HS-27A (cell line): ENCODE data around the gene RARA.
"Not testable (repeated sequence)": the region's sequence is repeated elsewhere in the genome, so short reads cannot be mapped to it uniquely, and the experiment has no call there.

Experiments
- DNase-seq: peaks from one replicate; pipeline ENCODE4 v3.0.0-alpha.2; 2012; ENCODE audit warnings: low read depth, missing footprints

Gene RARA

DNA sequence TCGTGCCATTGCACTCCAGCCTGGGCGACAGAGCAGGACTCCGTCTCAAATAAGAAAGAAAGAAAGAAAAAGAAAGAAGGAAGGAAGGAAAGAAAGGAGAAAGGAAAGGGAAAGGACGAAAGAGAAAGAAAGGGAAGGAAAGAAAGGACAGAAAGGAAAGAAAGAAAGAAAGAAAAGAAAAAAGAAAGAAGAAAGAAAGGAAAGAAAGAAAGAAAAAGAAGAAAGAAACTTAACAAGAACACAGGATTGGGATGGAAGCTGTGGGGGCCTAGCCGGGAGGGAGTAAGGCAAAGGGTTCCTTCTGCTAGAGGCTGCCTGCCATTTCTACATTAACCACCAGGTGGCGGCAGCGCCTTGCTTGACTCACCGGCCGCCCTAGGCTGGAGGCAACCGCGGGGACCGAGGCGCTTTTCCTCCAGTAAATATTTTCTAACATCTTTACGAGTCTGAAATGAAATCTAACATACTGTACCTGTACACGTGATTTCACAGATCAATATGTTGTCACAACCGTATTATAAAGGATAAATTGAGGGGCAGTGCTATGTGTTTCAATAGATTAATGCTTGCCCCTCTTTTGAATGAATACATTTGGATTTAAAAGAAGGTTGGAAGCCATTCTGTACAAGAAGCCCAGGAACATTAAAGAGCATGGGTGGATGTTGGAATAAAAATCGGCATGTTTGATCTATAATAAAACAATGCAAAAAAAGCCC lies 49.5 kb downstream of the RARA start:
- DNase-seq: no peak

DNA sequence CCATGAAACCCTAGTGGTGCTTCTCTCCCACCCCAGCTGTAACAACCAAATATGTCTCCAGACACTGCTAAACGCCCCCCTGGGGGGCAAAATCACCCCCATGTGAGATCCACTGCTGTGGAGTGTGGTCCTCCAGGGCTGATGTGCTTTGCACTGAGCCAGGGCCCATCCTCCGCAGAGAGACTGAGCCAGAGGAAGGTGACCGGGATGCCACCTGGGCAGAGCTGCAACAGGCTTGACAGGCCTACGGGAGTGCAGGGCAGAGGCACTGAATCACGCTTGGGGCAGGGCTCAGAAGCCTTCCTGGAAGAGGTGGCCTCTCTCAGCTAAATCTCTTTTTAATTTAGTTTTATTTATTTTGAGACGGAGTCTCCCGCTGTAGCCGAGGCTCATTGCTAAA lies 51.1 kb downstream of the RARA start:
- DNase-seq: no peak

DNA sequence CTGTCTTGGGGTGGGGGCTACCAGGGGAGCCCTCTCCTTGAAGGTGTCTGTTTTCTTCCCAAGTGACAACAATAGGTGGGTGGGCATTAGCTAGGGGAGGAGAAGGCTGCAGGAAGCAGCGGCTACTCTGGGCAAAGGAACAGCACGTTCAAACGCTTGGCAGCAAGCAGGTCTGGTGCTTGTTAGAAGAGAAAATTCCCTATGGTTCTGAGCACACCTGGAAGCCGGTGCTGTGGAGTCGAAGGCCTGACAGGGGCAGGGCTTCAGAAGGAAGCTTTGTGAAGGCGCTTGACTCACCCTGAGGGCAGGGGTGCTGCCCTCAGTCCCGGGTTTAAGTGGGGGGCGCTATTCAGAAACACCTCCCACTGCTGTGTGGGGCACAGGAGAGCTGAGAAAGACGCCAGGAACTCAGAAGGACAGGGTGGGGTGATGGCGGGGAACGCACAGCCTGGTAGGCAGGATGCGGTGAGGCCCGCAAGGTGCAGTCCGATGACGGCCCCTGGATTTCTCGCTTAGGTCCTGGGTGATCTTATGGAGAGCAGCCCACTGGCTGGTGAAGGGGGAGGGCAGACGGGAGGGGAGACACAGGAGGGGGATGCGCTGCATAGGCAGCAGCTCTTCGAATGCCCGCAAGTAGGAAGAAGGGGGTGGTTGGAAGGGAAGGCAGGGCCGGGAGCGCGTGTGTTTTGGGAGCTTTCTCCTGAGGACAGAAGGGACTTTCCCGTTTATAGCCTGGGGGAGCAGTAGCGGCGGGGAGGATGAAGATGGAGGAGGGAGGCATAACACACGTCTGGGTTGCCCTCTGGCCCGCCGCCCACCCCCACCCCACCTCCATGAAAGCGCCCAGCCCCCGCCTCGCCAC lies 52.3 kb downstream of the RARA start:
- DNase-seq: no peak

- no peak for DNase-seq
Observed at GRCh38 chr17:40361925-40362695, 53.1 kb downstream of the RARA start.

DNA sequence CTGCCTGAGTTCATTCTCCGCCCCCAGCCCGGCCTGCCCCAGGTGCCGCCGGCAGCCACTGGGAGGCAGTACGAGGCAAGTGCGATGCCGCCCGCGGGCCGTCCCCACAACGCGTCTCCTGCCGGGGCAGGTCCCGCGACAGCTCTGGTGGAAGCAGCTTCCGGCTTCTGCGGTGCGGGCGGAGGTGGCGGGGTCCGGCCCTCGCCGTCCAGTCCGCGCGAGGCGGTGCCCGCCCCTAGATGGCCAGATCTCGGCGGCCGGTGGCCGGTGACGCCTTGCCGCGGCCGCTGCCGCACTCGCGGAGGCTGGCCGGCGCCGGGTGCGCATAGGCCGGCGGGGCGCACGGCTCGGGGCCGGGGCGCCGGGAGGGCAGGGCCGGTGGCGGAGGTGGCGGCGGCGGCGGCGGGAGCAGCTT lies 53.7 kb downstream of the RARA start:
- DNase-seq: no peak

- no peak for DNase-seq
Observed at GRCh38 chr17:40363111-40363827, 54.3 kb downstream of the RARA start.

- DNase-seq: no peak
Observed at GRCh38 chr17:40364121-40364861, 55.3 kb downstream of the RARA start, which contains the start of gene GJD3. Gene GJD3 (minus strand): TSS chr17:40364737. CDS start chr17:40363815, 922 bp downstream.

- DNase-seq: no peak
Observed at GRCh38 chr17:40364906-40365305, 55.9 kb downstream of the RARA start.

GRCh38 chr17:40366076-40366860 lies 57.3 kb downstream of the RARA start:
- DNase-seq: no peak

GRCh38 chr17:40366861-40367518 lies 58.0 kb downstream of the RARA start:
- DNase-seq: no peak

GRCh38 chr17:40367728-40368127 lies 58.7 kb downstream of the RARA start:
- not testable (repeated sequence) for DNase-seq

DNA sequence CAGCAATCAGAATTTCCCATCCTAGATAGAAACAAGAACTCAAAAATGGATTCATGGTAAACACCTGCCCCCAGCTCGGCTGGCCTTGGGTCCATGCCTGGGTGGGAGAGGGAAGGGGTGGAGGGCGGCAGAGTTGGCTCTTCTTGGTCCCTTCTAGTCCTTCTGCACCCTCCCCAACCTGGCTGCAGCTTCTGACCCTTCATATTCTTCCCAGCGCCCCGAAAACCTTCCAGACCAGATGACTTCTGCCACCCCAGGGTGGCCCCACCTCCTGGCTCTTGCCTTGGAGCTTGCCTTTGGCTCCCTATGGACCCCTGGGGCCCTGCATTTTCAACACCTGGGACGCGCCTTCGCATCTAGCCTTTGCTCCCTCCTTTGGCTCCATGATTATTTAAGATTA lies 60.9 kb downstream of the RARA start:
- no peak for DNase-seq

- DNase-seq: no peak
Observed at GRCh38 chr17:40371261-40371929, 62.4 kb downstream of the RARA start.

DNA sequence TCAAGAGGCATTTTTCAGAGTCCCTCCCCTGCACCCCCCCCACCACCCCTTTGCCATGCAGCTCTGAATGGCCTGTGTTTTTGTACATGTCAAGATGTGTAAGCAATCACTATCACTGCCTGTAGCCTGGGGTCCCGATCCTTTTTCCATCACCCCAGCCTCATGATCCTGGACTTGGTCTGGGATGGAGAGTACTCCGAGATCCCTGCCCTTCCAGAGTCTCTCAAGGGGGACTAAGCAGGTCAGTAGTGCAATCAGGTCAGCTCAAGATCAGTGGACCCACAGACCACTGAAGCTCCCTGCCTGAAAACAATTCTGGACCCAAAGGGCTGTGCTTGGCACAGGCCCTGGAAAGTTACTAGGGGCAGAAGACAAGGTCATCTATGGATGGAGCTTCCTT lies 63.1 kb downstream of the RARA start:
- no peak for DNase-seq

- DNase-seq: not testable (repeated sequence)
Observed at GRCh38 chr17:40372644-40373043, 63.7 kb downstream of the RARA start.

GRCh38 chr17:40373324-40373723 lies 64.3 kb downstream of the RARA start:
- no peak for DNase-seq

DNA sequence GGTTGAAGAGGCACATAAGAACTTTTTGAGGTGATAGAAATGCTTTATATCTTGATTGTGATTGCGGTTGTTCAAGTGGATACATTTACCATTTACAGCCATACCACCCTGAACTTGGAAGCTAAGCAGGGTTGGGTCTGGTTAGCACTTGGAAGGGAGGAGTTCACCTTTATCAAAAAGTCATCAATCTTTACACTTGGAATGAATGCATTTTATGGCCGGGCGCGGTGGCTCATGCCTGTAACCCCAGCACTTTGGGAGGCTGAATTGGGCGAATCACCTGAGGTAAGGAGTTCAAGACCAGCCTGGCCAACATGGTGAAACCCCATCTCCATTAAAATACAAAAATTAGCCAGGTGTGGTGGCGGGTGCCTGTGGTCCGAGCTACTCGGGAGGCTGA lies 65.0 kb downstream of the RARA start:
- no peak for DNase-seq

DNA sequence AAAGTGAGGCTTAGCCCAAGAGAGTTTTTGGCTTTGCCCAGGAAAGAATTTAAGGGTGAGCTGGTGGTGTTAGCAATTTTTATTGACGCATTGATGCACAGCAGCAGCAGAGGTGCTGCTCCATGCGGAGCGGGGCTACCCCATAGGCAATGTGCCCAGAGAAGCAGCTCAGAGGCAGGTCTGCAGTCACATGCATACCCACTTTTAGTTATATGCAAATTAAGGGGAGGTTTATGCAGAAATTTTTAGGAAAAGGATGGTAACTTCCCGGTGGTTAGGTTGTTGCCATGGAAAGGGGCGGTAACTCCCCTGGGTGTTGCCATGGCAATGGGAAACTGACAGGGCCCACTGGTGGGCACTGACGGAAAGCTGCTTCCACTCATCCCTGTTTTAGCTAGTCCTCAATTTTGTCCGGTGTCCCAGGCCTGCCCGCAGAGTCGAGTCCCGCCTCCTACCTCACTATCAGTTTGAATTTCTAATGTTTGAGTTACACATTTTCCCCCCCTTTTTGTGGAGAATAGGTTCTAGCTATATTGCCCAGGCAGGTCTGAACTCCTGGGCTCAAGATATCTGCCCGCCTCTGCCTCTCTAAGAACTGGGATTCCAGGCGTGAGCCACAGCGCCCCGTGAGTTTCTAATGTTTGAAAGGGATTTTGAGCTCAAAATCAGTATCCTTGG lies 66.0 kb downstream of the RARA start:
- DNase-seq: no peak

GRCh38 chr17:40375786-40376185 lies 66.8 kb downstream of the RARA start:
- DNase-seq: not testable (repeated sequence)
